Endothelial cell of umbilical vein (primary cell): ENCODE data around the gene SLC35A1.

Experiments
- POLR2AphosphoS5 ChIP-seq: IDR thresholded peaks from 2 replicates; pipeline ENCODE4 v1.6.1; 2012; ENCODE audit warnings: low read depth, mild to moderate bottlenecking, control low read depth, low read length, moderate library complexity; ENCODE audit not compliant: insufficient read depth
- TF ChIP-seq, protein P1 (sequence below), 2 donors: IDR thresholded peaks; 1 replicate in 1 of 2; 2 replicates in 1 of 2; pipeline ENCODE4 v1.5.1; 2011; ENCODE audit warnings: low read length in 2 of 2, mild to moderate bottlenecking in 2 of 2, moderate library complexity in 2 of 2, control low read depth in 1 of 2, inconsistent platforms in 1 of 2, low read depth in 1 of 2; ENCODE audit not compliant: insufficient read depth in 1 of 2; ENCODE audit errors: extremely low read depth in 1 of 2

DNA sequence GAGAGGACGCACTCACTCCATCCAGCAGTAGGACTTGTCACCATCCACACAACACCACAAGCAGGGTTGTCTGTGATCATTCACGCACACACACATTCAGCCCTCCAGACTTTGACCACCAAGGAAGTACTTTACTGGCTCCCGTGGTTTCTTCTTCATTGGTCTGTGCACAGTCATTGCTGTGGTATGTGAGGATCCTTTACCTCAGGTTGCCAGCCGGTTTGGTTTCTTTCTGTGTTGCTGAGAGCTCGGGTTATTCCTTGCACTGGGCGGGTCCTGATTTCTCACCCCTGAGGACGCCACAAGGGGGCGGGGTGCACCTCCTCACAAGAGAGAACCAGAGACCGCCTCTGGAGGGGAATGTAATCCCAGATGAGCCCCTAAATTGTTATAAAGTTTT lies 11.2 kb downstream of the SLC35A1 start:
- TF ChIP-seq, protein P1, sequence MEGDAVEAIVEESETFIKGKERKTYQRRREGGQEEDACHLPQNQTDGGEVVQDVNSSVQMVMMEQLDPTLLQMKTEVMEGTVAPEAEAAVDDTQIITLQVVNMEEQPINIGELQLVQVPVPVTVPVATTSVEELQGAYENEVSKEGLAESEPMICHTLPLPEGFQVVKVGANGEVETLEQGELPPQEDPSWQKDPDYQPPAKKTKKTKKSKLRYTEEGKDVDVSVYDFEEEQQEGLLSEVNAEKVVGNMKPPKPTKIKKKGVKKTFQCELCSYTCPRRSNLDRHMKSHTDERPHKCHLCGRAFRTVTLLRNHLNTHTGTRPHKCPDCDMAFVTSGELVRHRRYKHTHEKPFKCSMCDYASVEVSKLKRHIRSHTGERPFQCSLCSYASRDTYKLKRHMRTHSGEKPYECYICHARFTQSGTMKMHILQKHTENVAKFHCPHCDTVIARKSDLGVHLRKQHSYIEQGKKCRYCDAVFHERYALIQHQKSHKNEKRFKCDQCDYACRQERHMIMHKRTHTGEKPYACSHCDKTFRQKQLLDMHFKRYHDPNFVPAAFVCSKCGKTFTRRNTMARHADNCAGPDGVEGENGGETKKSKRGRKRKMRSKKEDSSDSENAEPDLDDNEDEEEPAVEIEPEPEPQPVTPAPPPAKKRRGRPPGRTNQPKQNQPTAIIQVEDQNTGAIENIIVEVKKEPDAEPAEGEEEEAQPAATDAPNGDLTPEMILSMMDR (IDR thresholded peaks at IDR 0.05; ENCODE audit: extremely low read depth in 1 of 2, insufficient read depth in 1 of 2, low read depth in 1 of 2, low read length in 2 of 2), result no peak
- no peak for TF ChIP-seq POLR2AphosphoS5
